Progenitor cell of endocrine pancreas (in vitro differentiated cells): ENCODE measurements around the gene GRK2. TPM values are rescaled to one million over a fixed set of nuclear protein-coding genes. Genes with fewer than 3 reads are reported as not detected.

Experiments used
- DNase-seq: peaks from one replicate; pipeline ENCODE4 v3.0.0; 2021; ENCODE audit warnings: low spot score; ENCODE audit not compliant: unreplicated experiment
- H3K27ac Mint-ChIP-seq: 2 replicates; pipeline ENCODE4 v1.8.0; 2021; ENCODE audit warnings: mild to moderate bottlenecking, moderate library complexity, mixed read lengths
- H3K27me3 Mint-ChIP-seq: 2 replicates; pipeline ENCODE4 v1.8.0; 2021; ENCODE audit warnings: mixed read lengths
- H3K36me3 Mint-ChIP-seq: 2 replicates; pipeline ENCODE4 v1.8.0; 2022; ENCODE audit warnings: mixed read lengths; ENCODE audit not compliant: insufficient read depth
- H3K4me1 Mint-ChIP-seq: 2 replicates; pipeline ENCODE4 v1.8.0; 2021; ENCODE audit warnings: low read depth, mixed read lengths
- H3K4me3 Mint-ChIP-seq: 2 replicates; pipeline ENCODE4 v1.8.0; 2021; ENCODE audit warnings: low read depth, mild to moderate bottlenecking, moderate library complexity, mixed read lengths
- H3K9me3 Mint-ChIP-seq: 2 replicates; pipeline ENCODE4 v1.8.0; 2021; ENCODE audit warnings: low read depth, mixed read lengths
- CTCF ChIP-seq: fragments of 200-600 bp; sonication (generic); IDR thresholded peaks from one replicate; pipeline ENCODE4 v1.5.0; 2021; ENCODE audit warnings: antibody characterized with exemption, mild to moderate bottlenecking; ENCODE audit not compliant: unreplicated experiment
- total RNA-seq: library from RNA; stranded (reverse); gene quantifications from 2 replicates; pipeline ENCODE4 v1.2.1, GENCODE V29; 2021

Gene GRK2
- total RNA-seq, 1 donor from 2014 or later, result 53.0 TPM

DNA sequence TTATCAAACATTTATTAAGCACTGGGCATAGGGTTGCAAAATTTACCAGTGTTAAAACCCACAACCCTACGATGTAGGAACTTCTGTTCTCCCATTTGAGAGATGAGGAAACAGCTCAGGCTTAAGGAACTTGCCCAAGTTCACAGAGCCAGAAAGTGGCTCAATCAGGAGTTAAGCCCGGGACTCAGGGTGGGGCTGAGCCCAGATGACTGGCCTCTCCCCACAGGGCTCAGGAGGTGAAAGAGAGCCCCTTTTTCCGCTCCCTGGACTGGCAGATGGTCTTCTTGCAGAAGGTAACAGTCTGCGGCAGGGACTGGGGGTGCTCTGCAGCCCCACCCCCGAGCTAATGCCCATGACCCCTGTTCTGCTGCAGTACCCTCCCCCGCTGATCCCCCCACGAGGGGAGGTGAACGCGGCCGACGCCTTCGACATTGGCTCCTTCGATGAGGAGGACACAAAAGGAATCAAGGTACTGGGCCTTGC lies 17.2 kb downstream of the GRK2 start:
- no peaks in the 10 kb centered on the region for H3K9me3 Mint-ChIP-seq
- DNase-seq, result no peak
- no peak for TF ChIP-seq CTCF
- H3K27ac Mint-ChIP-seq, result no peak overlapping the region
- H3K36me3 Mint-ChIP-seq, result peaks cover 6% of the 10 kb centered on the region
- H3K4me3 Mint-ChIP-seq, result no peak overlapping the region
- no peaks in the 10 kb centered on the region for H3K27me3 Mint-ChIP-seq
- peaks cover 9% of the 10 kb centered on the region for H3K4me1 Mint-ChIP-seq

- Mint-ChIP-seq H3K4me1 (peaks cover 12% of the 10 kb centered on the region), H3K36me3 (peaks cover 3% of the 10 kb centered on the region), H3K9me3 (no peaks in the 10 kb centered on the region), H3K27me3 (no peaks in the 10 kb centered on the region), H3K4me3 (no peak overlapping the region), H3K27ac (no peak overlapping the region)
- TF ChIP-seq CTCF, result no peak
- no peak for DNase-seq
Measured at GRCh38 chr11:67284811-67285540, 18.7 kb downstream of the GRK2 start.

GRCh38 chr11:67285541-67286498 lies 19.5 kb downstream of the GRK2 start:
- TF ChIP-seq CTCF, result no peak
- Mint-ChIP-seq H3K9me3 (no peaks in the 10 kb centered on the region), H3K36me3 (peaks cover 3% of the 10 kb centered on the region), H3K27me3 (no peaks in the 10 kb centered on the region), H3K4me1 (peaks cover 12% of the 10 kb centered on the region), H3K4me3 (no peak overlapping the region), H3K27ac (no peak overlapping the region)
- no peak for DNase-seq

GRCh38 chr11:67286621-67287333 lies 20.5 kb downstream of the GRK2 start:
- peaks cover 12% of the 10 kb centered on the region for H3K4me1 Mint-ChIP-seq
- H3K4me3 Mint-ChIP-seq, result peak overlapping the region; percentile 75
- no peaks in the 10 kb centered on the region for H3K9me3 Mint-ChIP-seq
- TF ChIP-seq CTCF, result no peak
- DNase-seq, result no peak
- H3K36me3 Mint-ChIP-seq, result peaks cover 3% of the 10 kb centered on the region
- H3K27ac Mint-ChIP-seq, result peak overlapping the region; percentile 95
- no peaks in the 10 kb centered on the region for H3K27me3 Mint-ChIP-seq
